ENCODE measurements around the gene EFNA2.

DNA sequence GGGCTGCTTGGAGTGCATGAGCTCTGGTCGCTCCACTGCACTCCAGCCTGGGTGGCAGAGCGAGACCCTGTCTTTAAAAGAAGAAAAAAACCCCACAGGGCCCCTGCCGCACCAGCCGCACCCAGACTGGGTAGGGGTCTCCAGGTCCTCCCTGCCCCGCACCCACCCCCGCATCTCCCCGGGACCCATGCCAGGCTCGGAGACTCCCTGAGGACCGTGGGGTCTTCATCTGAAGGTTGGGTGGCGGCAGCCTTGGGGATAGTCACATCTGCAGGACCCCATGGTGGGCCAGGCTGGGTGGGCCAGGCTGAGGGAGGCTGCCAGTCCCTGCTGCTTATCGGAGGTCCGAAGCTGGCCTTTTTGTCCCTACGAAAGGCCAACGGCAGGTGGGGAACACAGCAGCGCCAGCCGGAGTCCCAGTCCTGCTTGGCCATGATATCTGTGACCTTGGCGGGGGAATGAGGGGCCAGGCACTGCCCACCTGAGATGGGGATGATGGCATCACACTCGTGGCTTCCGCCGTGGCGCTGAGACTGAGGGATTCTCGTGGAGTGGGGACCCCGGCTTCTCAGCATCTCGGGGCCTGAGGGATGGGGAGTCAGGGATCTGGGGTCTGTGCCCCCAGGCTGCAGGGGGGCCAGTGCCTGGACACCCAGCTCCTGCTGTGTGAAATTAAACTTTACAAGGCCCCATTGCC is 11.1 kb downstream of the EFNA2 start:
- TF ChIP-seq, protein P1, sequence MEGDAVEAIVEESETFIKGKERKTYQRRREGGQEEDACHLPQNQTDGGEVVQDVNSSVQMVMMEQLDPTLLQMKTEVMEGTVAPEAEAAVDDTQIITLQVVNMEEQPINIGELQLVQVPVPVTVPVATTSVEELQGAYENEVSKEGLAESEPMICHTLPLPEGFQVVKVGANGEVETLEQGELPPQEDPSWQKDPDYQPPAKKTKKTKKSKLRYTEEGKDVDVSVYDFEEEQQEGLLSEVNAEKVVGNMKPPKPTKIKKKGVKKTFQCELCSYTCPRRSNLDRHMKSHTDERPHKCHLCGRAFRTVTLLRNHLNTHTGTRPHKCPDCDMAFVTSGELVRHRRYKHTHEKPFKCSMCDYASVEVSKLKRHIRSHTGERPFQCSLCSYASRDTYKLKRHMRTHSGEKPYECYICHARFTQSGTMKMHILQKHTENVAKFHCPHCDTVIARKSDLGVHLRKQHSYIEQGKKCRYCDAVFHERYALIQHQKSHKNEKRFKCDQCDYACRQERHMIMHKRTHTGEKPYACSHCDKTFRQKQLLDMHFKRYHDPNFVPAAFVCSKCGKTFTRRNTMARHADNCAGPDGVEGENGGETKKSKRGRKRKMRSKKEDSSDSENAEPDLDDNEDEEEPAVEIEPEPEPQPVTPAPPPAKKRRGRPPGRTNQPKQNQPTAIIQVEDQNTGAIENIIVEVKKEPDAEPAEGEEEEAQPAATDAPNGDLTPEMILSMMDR (IDR thresholded peaks at IDR 0.05; ENCODE audit: insufficient read depth, low read length, poor library complexity, severe bottlenecking): no peak
- no peak for TF ChIP-seq EZH2phosphoT487 (conservative IDR thresholded peaks at IDR 0.05; ENCODE audit: low read length)

All from SU-DHL-6 (cell line).